Activated naive CD4-positive, alpha-beta T cell treated with anti-CD3 and anti-CD28 coated beads for 36 hours (primary cell): ENCODE data around the gene ARHGAP27. TPM values are rescaled to one million over a fixed set of nuclear protein-coding genes. Genes with fewer than 3 reads are reported as not detected.
"Not testable (repeated sequence)": the region's sequence is repeated elsewhere in the genome, so short reads cannot be mapped to it uniquely, and the experiment has no call there.

Experiments
- CTCF ChIA-PET: fragments of 350-600 bp; sonication (Branson Sonifier 250); formaldehyde crosslinking; loops from one replicate; lab custom pipeline; 2021; ENCODE audit warnings: antibody characterized with exemption; lab: Charles Lee
- DNase-seq: peaks from one replicate; pipeline ENCODE4 v3.0.0-alpha.2; 2020
- H3K27ac Mint-ChIP-seq: one replicate; pipeline ENCODE4 v1.8.0; 2021; ENCODE audit warnings: mild to moderate bottlenecking, mixed read lengths
- H3K27me3 Mint-ChIP-seq: one replicate; pipeline ENCODE4 v1.8.0; 2021; ENCODE audit warnings: low read depth, mixed read lengths
- H3K36me3 Mint-ChIP-seq: one replicate; pipeline ENCODE4 v1.8.0; 2021; ENCODE audit warnings: low read depth, mixed read lengths
- H3K4me1 Mint-ChIP-seq: one replicate; pipeline ENCODE4 v1.8.0; 2021; ENCODE audit warnings: low read depth, mixed read lengths
- H3K4me3 Mint-ChIP-seq: one replicate; pipeline ENCODE4 v1.8.0; 2021; ENCODE audit warnings: mild to moderate bottlenecking, moderate library complexity, mixed read lengths
- H3K9me3 Mint-ChIP-seq: one replicate; pipeline ENCODE4 v1.8.0; 2021; ENCODE audit warnings: mixed read lengths
- intact Hi-C: fragments of 100-400 bp; cut with micrococcal nuclease; formaldehyde crosslinking; loops from one replicate; pipeline ENCODE4 v1.15.1; 2023
- total RNA-seq, 2 experiments: library from RNA; stranded (reverse); gene quantifications; one replicate each; pipeline ENCODE4 v1.2.3, GENCODE V29; 2021

Gene ARHGAP27
- total RNA-seq, 2 experiments from 2014 or later, result 39.5 to 41.3 TPM

- DNase-seq, H3K4me1 Mint-ChIP-seq, H3K27ac Mint-ChIP-seq, H3K36me3 Mint-ChIP-seq, H3K27me3 Mint-ChIP-seq, intact Hi-C loops, H3K4me3 Mint-ChIP-seq, H3K9me3 Mint-ChIP-seq, CTCF ChIA-PET: not testable (repeated sequence)
Observed at GRCh38 chr17:45452329-45453224, 19.9 kb upstream of the ARHGAP27 start.

DNA sequence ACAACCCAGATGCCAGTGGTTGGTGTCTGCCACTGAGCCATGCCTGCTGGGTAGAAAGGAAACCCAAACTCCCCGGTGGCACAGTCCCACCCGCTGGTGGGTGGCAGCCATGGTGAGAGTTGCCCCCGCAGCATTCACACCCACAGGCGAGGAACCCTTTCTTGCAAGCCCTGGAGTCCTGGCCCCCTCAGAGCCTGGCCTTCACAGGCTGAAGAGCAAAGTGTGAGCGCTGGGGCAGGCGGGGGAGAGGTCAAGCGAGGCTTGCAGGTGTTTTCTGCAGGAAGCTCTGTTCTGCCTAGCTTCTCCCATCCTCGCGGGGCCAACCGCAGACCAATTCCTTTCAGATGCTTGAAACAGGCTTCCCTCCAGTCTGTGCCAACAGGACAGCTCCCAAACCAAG is 19.0 kb upstream of the ARHGAP27 start:
- intact Hi-C loops, DNase-seq, H3K4me1 Mint-ChIP-seq, H3K27me3 Mint-ChIP-seq, CTCF ChIA-PET, H3K4me3 Mint-ChIP-seq, H3K27ac Mint-ChIP-seq, H3K9me3 Mint-ChIP-seq, H3K36me3 Mint-ChIP-seq: not testable (repeated sequence)

- no peak overlapping the region for H3K4me3 Mint-ChIP-seq
- H3K36me3 Mint-ChIP-seq, result no peaks in the 10 kb centered on the region
- no peaks in the 10 kb centered on the region for H3K27me3 Mint-ChIP-seq
- no peaks in the 10 kb centered on the region for H3K9me3 Mint-ChIP-seq
- no peak for DNase-seq
- intact Hi-C loops, result no loop called here
- CTCF ChIA-PET, result no interaction called here
- H3K27ac Mint-ChIP-seq, result no peak overlapping the region
- H3K4me1 Mint-ChIP-seq, result peaks cover 3% of the 10 kb centered on the region
Observed at GRCh38 chr17:45451131-45451530, 18.5 kb upstream of the ARHGAP27 start.

DNA sequence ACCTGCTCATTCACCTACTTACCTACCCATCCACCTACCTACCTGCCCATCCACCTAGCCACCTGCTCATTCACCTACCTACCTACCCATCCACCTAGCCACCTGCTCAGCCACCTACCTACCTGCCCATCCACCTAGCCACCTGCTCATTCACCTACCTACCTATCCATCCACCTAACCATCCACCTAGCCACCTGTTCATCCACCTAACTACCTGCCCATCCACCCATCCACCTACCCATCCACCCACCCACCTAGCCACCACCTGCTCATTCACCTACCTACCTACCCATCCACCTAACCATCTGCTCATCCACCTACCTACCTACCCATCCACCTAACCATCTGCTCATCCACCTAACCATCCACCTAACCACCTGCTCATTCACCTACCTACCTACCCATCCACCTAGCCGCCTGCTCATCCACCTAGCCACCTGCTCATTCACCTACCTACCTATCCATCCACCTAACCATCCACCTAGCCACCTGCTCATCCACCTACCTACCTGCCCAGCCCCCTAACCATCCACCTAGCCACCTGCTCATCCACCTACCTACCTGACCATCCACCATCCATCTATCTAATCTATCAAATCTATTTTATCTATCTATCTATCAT is 17.1 kb upstream of the ARHGAP27 start:
- H3K9me3 Mint-ChIP-seq, H3K4me3 Mint-ChIP-seq, CTCF ChIA-PET, H3K27me3 Mint-ChIP-seq, DNase-seq, H3K4me1 Mint-ChIP-seq, H3K36me3 Mint-ChIP-seq, H3K27ac Mint-ChIP-seq, intact Hi-C loops: not testable (repeated sequence)

DNA sequence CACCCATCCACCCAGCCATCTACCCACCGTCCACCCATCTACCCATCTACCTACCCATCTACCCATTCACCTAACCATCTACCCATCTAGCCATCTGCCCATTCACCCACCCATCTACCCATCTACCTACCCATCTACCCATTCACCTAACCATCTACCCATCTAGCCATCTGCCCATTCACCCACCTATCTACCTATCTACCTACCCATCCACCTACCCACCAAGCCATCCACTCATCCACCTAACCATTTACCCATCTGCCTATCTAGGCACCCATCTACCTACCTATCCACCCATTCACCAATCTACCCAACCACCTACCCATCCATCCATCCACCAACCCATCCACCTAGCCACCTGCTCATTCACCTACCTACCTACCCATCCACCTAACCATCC is 16.6 kb upstream of the ARHGAP27 start:
- H3K27ac Mint-ChIP-seq, result not testable (repeated sequence)

GRCh38 chr17:45448483-45448882 is 15.8 kb upstream of the ARHGAP27 start:
- DNase-seq, H3K4me1 Mint-ChIP-seq, H3K27me3 Mint-ChIP-seq, H3K36me3 Mint-ChIP-seq, CTCF ChIA-PET, H3K4me3 Mint-ChIP-seq, intact Hi-C loops, H3K27ac Mint-ChIP-seq, H3K9me3 Mint-ChIP-seq: not testable (repeated sequence)

More for the DNA sequence above, 16.6 kb upstream of the ARHGAP27 start:
- H3K4me3 Mint-ChIP-seq, DNase-seq, H3K27me3 Mint-ChIP-seq, H3K4me1 Mint-ChIP-seq, CTCF ChIA-PET, H3K9me3 Mint-ChIP-seq, H3K36me3 Mint-ChIP-seq, intact Hi-C loops: not testable (repeated sequence)

GRCh38 chr17:45448066-45448465 is 15.4 kb upstream of the ARHGAP27 start:
- H3K4me3 Mint-ChIP-seq, H3K27ac Mint-ChIP-seq, H3K4me1 Mint-ChIP-seq, DNase-seq, CTCF ChIA-PET, H3K36me3 Mint-ChIP-seq, H3K27me3 Mint-ChIP-seq, intact Hi-C loops, H3K9me3 Mint-ChIP-seq: not testable (repeated sequence)

- CTCF ChIA-PET, DNase-seq, H3K36me3 Mint-ChIP-seq, intact Hi-C loops, H3K4me3 Mint-ChIP-seq, H3K27ac Mint-ChIP-seq, H3K27me3 Mint-ChIP-seq, H3K4me1 Mint-ChIP-seq, H3K9me3 Mint-ChIP-seq: not testable (repeated sequence)
Observed at GRCh38 chr17:45447650-45448049, 15.0 kb upstream of the ARHGAP27 start.

- H3K4me3 Mint-ChIP-seq, H3K36me3 Mint-ChIP-seq, DNase-seq, H3K9me3 Mint-ChIP-seq, H3K27me3 Mint-ChIP-seq, CTCF ChIA-PET, intact Hi-C loops, H3K27ac Mint-ChIP-seq, H3K4me1 Mint-ChIP-seq: not testable (repeated sequence)
Observed at GRCh38 chr17:45446872-45447625, 14.4 kb upstream of the ARHGAP27 start.

DNA sequence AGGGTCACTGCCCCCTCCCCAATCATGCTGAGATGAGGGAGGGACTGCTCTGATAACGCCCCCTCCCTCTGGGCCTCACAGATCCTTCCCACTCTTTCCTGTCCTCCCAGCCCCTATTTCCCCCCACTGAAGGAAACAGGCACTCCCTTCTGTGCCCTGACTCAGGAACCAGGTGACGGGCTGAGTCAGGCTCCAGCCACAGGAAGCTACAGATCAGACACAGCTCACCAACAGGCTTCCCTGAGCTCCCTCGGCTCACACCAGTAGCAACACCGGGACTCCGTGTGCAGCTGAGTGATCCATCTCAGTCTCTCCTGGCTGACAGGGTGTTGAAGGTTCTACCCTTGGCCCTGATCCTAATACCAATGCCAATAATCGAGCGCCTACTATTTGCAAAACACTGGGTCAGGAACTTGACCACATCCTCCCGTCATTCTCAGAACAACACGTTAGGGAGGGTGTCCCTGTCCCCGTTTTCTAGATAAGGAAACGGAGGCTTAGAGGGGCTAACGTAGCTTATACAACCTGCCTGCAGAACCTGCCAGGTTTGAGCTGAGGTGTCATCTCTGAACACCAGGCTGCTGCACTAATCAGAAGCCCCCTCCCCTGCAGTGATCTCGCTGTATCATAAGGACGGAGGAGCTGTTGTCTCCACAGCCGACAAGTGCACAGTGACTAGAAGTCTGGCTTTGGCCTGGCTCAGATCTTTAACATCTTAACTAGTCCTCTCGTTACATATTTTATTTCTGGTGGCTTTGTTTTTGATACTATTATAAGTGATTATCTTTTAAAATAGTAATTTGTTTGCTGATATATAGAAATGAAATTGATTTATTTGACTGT is 13.5 kb upstream of the ARHGAP27 start:
- H3K4me3 Mint-ChIP-seq, H3K27ac Mint-ChIP-seq, H3K36me3 Mint-ChIP-seq, intact Hi-C loops, H3K27me3 Mint-ChIP-seq, CTCF ChIA-PET, H3K9me3 Mint-ChIP-seq: not testable (repeated sequence)
- H3K4me1 Mint-ChIP-seq, result peaks cover 16% of the 10 kb centered on the region
- peak; percentile 67 for DNase-seq

DNA sequence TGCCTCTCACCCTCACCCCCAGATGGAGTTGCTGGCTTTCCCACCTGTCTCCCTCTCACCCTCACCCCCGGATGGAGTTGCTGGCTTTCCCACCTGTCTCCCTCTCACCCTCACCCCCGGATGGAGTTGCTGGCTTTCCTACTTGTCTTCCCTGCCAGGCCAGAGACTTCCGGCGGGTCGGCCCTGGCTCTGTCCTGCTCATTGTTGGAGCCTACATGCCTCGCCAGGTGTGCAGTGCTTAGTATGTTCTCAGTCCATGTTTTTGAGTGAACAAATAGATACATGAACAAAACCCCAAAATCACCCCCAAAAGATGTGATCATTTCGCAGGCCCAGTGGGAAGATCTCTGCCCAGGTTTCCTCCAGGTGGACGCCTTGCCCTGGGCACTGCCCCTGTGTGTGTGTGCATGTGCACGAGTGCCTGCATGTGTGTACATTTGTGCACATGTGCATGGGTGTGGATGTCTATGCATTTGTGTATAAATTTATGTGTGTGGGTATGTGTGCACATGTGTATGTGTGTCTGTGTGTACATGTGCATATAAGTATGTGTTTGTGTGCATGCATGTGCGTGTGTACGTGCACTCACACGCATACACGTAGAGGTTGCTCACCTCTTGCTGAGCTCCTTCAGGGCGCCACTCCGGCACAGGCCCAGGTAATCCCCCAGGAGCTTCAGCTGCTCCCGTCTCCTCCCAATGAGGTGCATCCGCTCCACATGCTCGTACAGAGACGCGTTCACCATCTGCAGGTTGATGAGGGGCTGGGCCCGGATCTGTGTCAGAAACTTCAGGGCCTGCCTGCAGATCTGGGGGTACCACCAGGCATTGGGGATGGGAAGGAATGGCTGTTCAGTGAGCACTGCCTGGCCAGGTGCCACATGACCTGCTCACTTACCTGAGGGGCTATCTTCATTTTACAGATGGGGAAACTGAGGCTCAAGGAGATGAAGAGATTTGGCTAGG is 12.5 kb upstream of the ARHGAP27 start:
- H3K27ac Mint-ChIP-seq, H3K9me3 Mint-ChIP-seq, intact Hi-C loops, H3K36me3 Mint-ChIP-seq, DNase-seq, CTCF ChIA-PET, H3K4me3 Mint-ChIP-seq, H3K27me3 Mint-ChIP-seq: not testable (repeated sequence)
- peaks cover 23% of the 10 kb centered on the region for H3K4me1 Mint-ChIP-seq
